Activated T-helper 17 cell treated with anti-CD3 and anti-CD28 coated beads, Interleukin-2, amount 50 U/mL, for 72 hours (primary cell): ENCODE measurements around the gene CRYBB1. TPM values are rescaled to one million over a fixed set of nuclear protein-coding genes. Genes with fewer than 3 reads are reported as not detected.

Experiments
- ATAC-seq: fragments of 150-1000 bp; cut with Tn5 transposase; replicated peaks from 2 replicates; pipeline ENCODE4 v1.10.0; 2021; ENCODE audit warnings: mild to moderate bottlenecking, moderate library complexity
- H3K27ac Mint-ChIP-seq: one replicate; pipeline ENCODE4 v1.8.0; 2022; ENCODE audit warnings: mixed read lengths
- H3K27me3 Mint-ChIP-seq: one replicate; pipeline ENCODE4 v1.8.0; 2022; ENCODE audit warnings: mixed read lengths
- H3K36me3 Mint-ChIP-seq: one replicate; pipeline ENCODE4 v1.8.0; 2022; ENCODE audit warnings: low read depth, mild to moderate bottlenecking, mixed read lengths
- H3K4me1 Mint-ChIP-seq: one replicate; pipeline ENCODE4 v1.8.0; 2022; ENCODE audit warnings: mixed read lengths
- H3K4me3 Mint-ChIP-seq: one replicate; pipeline ENCODE4 v1.8.0; 2022; ENCODE audit warnings: mild to moderate bottlenecking, mixed read lengths
- H3K9me3 Mint-ChIP-seq: one replicate; pipeline ENCODE4 v1.8.0; 2022; ENCODE audit warnings: mixed read lengths
- total RNA-seq, 2 donors: library from RNA; stranded (reverse); gene quantifications; one replicate each; pipeline ENCODE4 v1.2.3, GENCODE V29; 2022

Gene CRYBB1
- total RNA-seq, 2 donors from 2014 or later: not detected

- Mint-ChIP-seq H3K9me3 (no peaks in the 10 kb centered on the region), H3K4me3 (no peak overlapping the region), H3K36me3 (peaks cover 12% of the 10 kb centered on the region), H3K27me3 (no peaks in the 10 kb centered on the region), H3K4me1 (peaks cover 20% of the 10 kb centered on the region), H3K27ac (no peak overlapping the region)
- ATAC-seq: no peak
These were observed 50.2 kb downstream of the CRYBB1 start for GRCh38 chr22:26567610-26568009.

- Mint-ChIP-seq H3K27ac (no peak overlapping the region), H3K27me3 (no peaks in the 10 kb centered on the region), H3K4me1 (peaks cover 20% of the 10 kb centered on the region), H3K36me3 (peaks cover 9% of the 10 kb centered on the region), H3K4me3 (no peak overlapping the region), H3K9me3 (no peaks in the 10 kb centered on the region)
- ATAC-seq: no peak
These were observed 50.8 kb downstream of the CRYBB1 start for GRCh38 chr22:26566994-26567393.

- Mint-ChIP-seq H3K27me3 (no peaks in the 10 kb centered on the region), H3K9me3 (no peaks in the 10 kb centered on the region), H3K27ac (no peak overlapping the region), H3K4me3 (no peak overlapping the region), H3K36me3 (peaks cover 4% of the 10 kb centered on the region), H3K4me1 (peaks cover 9% of the 10 kb centered on the region)
- no peak for ATAC-seq
These were observed 51.9 kb downstream of the CRYBB1 start for GRCh38 chr22:26565889-26566288.

- no peak overlapping the region for H3K27ac Mint-ChIP-seq
- ATAC-seq: no peak
- H3K27me3 Mint-ChIP-seq: no peaks in the 10 kb centered on the region
- no peak overlapping the region for H3K4me3 Mint-ChIP-seq
- H3K4me1 Mint-ChIP-seq: peaks cover 3% of the 10 kb centered on the region
- H3K36me3 Mint-ChIP-seq: no peaks in the 10 kb centered on the region
- H3K9me3 Mint-ChIP-seq: no peaks in the 10 kb centered on the region
These were observed 52.6 kb downstream of the CRYBB1 start for GRCh38 chr22:26565181-26565580.

GRCh38 chr22:26564672-26565071, 53.2 kb downstream of the CRYBB1 start:
- H3K27me3 Mint-ChIP-seq: no peaks in the 10 kb centered on the region
- H3K4me1 Mint-ChIP-seq: peaks cover 3% of the 10 kb centered on the region
- no peak overlapping the region for H3K27ac Mint-ChIP-seq
- H3K9me3 Mint-ChIP-seq: no peaks in the 10 kb centered on the region
- no peaks in the 10 kb centered on the region for H3K36me3 Mint-ChIP-seq
- no peak overlapping the region for H3K4me3 Mint-ChIP-seq
- ATAC-seq: no peak

GRCh38 chr22:26564181-26564580, 53.6 kb downstream of the CRYBB1 start:
- Mint-ChIP-seq H3K36me3 (no peaks in the 10 kb centered on the region), H3K4me1 (peaks cover 3% of the 10 kb centered on the region), H3K4me3 (no peak overlapping the region), H3K9me3 (no peaks in the 10 kb centered on the region), H3K27ac (no peak overlapping the region), H3K27me3 (no peaks in the 10 kb centered on the region)
- ATAC-seq: no peak

- H3K27ac Mint-ChIP-seq: peak overlapping the region; percentile 43
These were observed 54.8 kb downstream of the CRYBB1 start for GRCh38 chr22:26563022-26563421.

GRCh38 chr22:26561756-26562417, 55.9 kb downstream of the CRYBB1 start:
- H3K4me1 Mint-ChIP-seq: peaks cover 3% of the 10 kb centered on the region
- H3K9me3 Mint-ChIP-seq: no peaks in the 10 kb centered on the region
- H3K27me3 Mint-ChIP-seq: no peaks in the 10 kb centered on the region

More at GRCh38 chr22:26563022-26563421, 54.8 kb downstream of the CRYBB1 start:
- Mint-ChIP-seq H3K9me3 (no peaks in the 10 kb centered on the region), H3K4me3 (no peak overlapping the region), H3K4me1 (peaks cover 3% of the 10 kb centered on the region), H3K27me3 (no peaks in the 10 kb centered on the region), H3K36me3 (no peaks in the 10 kb centered on the region)
- no peak for ATAC-seq

GRCh38 chr22:26559961-26560575, 57.8 kb downstream of the CRYBB1 start:
- Mint-ChIP-seq H3K4me1 (no peaks in the 10 kb centered on the region), H3K36me3 (no peaks in the 10 kb centered on the region), H3K4me3 (no peak overlapping the region), H3K27ac (peak overlapping the region; percentile 58), H3K9me3 (no peaks in the 10 kb centered on the region), H3K27me3 (no peaks in the 10 kb centered on the region)
- no peak for ATAC-seq

More at GRCh38 chr22:26561756-26562417, 55.9 kb downstream of the CRYBB1 start:
- Mint-ChIP-seq H3K4me3 (no peak overlapping the region), H3K27ac (peak overlapping the region; percentile 43), H3K36me3 (no peaks in the 10 kb centered on the region)
- no peak for ATAC-seq

GRCh38 chr22:26558248-26558895, 59.5 kb downstream of the CRYBB1 start:
- peaks cover 5% of the 10 kb centered on the region for H3K4me1 Mint-ChIP-seq
- H3K9me3 Mint-ChIP-seq: no peaks in the 10 kb centered on the region
- ATAC-seq: no peak
- H3K27ac Mint-ChIP-seq: peak overlapping the region; percentile 24
- H3K4me3 Mint-ChIP-seq: no peak overlapping the region
- H3K27me3 Mint-ChIP-seq: no peaks in the 10 kb centered on the region
- H3K36me3 Mint-ChIP-seq: no peaks in the 10 kb centered on the region

- no peaks in the 10 kb centered on the region for H3K36me3 Mint-ChIP-seq
- H3K9me3 Mint-ChIP-seq: no peaks in the 10 kb centered on the region
- no peak for ATAC-seq
- H3K27me3 Mint-ChIP-seq: no peaks in the 10 kb centered on the region
- H3K27ac Mint-ChIP-seq: peak overlapping the region; percentile 48
- peaks cover 5% of the 10 kb centered on the region for H3K4me1 Mint-ChIP-seq
- H3K4me3 Mint-ChIP-seq: no peak overlapping the region
These were observed 60.9 kb downstream of the CRYBB1 start for GRCh38 chr22:26556904-26557303.

GRCh38 chr22:26555478-26555877, 62.3 kb downstream of the CRYBB1 start:
- no peak for ATAC-seq
- H3K27ac Mint-ChIP-seq: no peak overlapping the region
- H3K27me3 Mint-ChIP-seq: no peaks in the 10 kb centered on the region
- H3K4me1 Mint-ChIP-seq: peaks cover 5% of the 10 kb centered on the region
- H3K9me3 Mint-ChIP-seq: no peaks in the 10 kb centered on the region
- no peak overlapping the region for H3K4me3 Mint-ChIP-seq
- no peaks in the 10 kb centered on the region for H3K36me3 Mint-ChIP-seq

- Mint-ChIP-seq H3K27ac (no peak overlapping the region), H3K9me3 (no peaks in the 10 kb centered on the region), H3K4me1 (peaks cover 5% of the 10 kb centered on the region), H3K36me3 (no peaks in the 10 kb centered on the region), H3K27me3 (no peaks in the 10 kb centered on the region), H3K4me3 (no peak overlapping the region)
- no peak for ATAC-seq
These were observed 62.9 kb downstream of the CRYBB1 start for GRCh38 chr22:26554956-26555355.

- Mint-ChIP-seq H3K9me3 (no peaks in the 10 kb centered on the region), H3K27me3 (no peaks in the 10 kb centered on the region), H3K36me3 (no peaks in the 10 kb centered on the region), H3K27ac (peak overlapping the region; percentile 13), H3K4me3 (no peak overlapping the region), H3K4me1 (peaks cover 5% of the 10 kb centered on the region)
- no peak for ATAC-seq
These were observed 64.6 kb downstream of the CRYBB1 start for GRCh38 chr22:26553056-26553752.
